Calu3 (cell line): ENCODE data around the gene SELENOM. TPM values are rescaled to one million over a fixed set of nuclear protein-coding genes. Genes with fewer than 3 reads are reported as not detected.

Experiments used
- BruUV-seq: library from RNA; stranded (reverse); fragments of 400-500 nt; replicated peaks from 2 replicates; lab custom pipeline; 2021; lab: Mats Ljungman, UMichigan
- CTCF ChIA-PET: fragments of 300-600 bp; sonication (Branson Sonifier 250); formaldehyde crosslinking; loops from one replicate; lab custom pipeline; 2022; ENCODE audit warnings: antibody characterized with exemption; lab: Charles Lee
- DNase-seq: peaks from one replicate; pipeline ENCODE4 v3.0.0; 2022
- H3K27ac Mint-ChIP-seq: one replicate; pipeline ENCODE4 v1.8.0; 2022; ENCODE audit warnings: mixed read lengths; ENCODE audit not compliant: unreplicated experiment
- H3K27me3 Mint-ChIP-seq: one replicate; pipeline ENCODE4 v1.8.0; 2022; ENCODE audit warnings: mixed read lengths; ENCODE audit not compliant: unreplicated experiment
- H3K36me3 Mint-ChIP-seq: one replicate; pipeline ENCODE4 v1.8.0; 2022; ENCODE audit warnings: mild to moderate bottlenecking, moderate library complexity, mixed read lengths; ENCODE audit not compliant: insufficient read depth, unreplicated experiment
- H3K4me1 Mint-ChIP-seq: one replicate; pipeline ENCODE4 v1.8.0; 2022; ENCODE audit warnings: mild to moderate bottlenecking, low read depth, mixed read lengths; ENCODE audit not compliant: unreplicated experiment
- H3K4me3 Mint-ChIP-seq: one replicate; pipeline ENCODE4 v1.8.0; 2022; ENCODE audit warnings: mild to moderate bottlenecking, low read depth, moderate library complexity, mixed read lengths; ENCODE audit not compliant: unreplicated experiment
- H3K9me3 Mint-ChIP-seq: one replicate; pipeline ENCODE4 v1.8.0; 2022; ENCODE audit warnings: low read depth, mixed read lengths; ENCODE audit not compliant: unreplicated experiment
- CTCF ChIP-seq: fragments of 200-600 bp; IDR thresholded peaks from one replicate; pipeline ENCODE4 v1.8.0; 2022; ENCODE audit warnings: antibody characterized with exemption; ENCODE audit not compliant: unreplicated experiment
- intact Hi-C: fragments of 100-400 bp; cut with micrococcal nuclease; formaldehyde crosslinking; loops from one replicate; pipeline ENCODE4 v1.10.0; 2022; ENCODE audit not compliant: unreplicated experiment
- total RNA-seq: library from RNA; stranded (reverse); gene quantifications from 2 replicates; pipeline ENCODE4 v1.2.3, GENCODE V29; 2022

SELENOM gene
- total RNA-seq, 1 experiment from 2014 or later, result not detected

DNA sequence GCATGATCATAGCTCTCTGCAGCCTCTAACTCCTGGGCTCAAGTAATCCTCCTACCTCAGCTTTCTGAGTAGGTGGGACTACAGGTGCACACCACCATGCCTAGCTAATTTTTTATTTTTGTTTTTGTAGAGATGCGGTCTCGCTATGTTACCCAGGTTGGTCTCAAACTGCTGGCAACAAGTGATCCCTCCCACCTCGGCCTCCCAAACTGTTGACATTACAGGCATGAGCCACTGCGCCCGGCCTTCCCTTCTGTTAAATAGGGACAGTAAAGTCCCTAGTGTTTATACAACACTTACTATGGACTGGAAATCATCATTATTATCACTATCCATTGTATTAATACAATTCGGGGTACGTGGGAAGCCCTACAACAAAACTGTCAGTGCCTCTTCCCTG is 12.6 kb downstream of the SELENOM start:
- CTCF ChIA-PET, result interaction anchor here (1.4 to 1.8 kb wide), 2 partner anchors 8 to 13 kb away, joined by 5 to 8 read pairs; partner anchors contain the start of gene SELENOM

DNA sequence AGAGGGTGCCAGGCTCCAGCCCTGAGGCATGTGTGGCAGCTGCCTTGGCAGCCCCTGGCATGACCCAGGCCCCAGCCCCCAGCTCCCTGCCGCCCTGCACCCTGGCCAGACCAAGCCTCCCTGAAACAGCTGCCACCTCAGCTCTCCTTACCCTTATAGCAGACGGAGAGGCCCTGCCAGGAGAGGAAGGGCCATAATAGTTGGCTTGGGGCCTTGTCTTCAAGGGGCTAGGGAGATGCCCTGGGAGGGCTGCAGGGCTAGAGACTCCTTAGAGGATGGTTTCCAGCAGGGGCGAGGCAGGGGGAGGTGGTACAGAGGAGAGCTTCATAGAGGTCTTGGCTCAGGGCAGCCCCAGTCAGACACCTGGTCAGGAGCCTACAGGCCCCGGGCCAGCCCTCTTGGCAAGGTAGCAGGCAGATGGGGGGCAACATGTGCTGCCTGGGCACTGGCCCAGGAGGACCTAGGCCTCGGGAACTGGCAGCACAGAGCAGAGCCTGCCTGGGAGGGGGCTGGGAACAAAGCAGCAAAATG is 13.3 kb downstream of the SELENOM start:
- Mint-ChIP-seq H3K27me3 (no peaks in the 10 kb centered on the region), H3K4me1 (no peaks in the 10 kb centered on the region), H3K9me3 (no peaks in the 10 kb centered on the region), H3K27ac (no peak overlapping the region), H3K4me3 (no peak overlapping the region), H3K36me3 (peaks cover 5% of the 10 kb centered on the region)
- no TSS peak for BruUV-seq
- TF ChIP-seq CTCF, result no peak
- CTCF ChIA-PET, result interaction anchor here (1.4 kb wide), 1 partner anchor 9 kb away, joined by 5 read pairs; no protein-coding TSS in a partner anchor
- DNase-seq, result no peak
- intact Hi-C loops, result no loop called here

More for the DNA sequence above, 12.6 kb downstream of the SELENOM start:
- DNase-seq, result no peak
- Mint-ChIP-seq H3K27ac (no peak overlapping the region), H3K4me1 (no peaks in the 10 kb centered on the region), H3K9me3 (no peaks in the 10 kb centered on the region), H3K36me3 (peaks cover 5% of the 10 kb centered on the region), H3K27me3 (no peaks in the 10 kb centered on the region), H3K4me3 (no peak overlapping the region)
- BruUV-seq, result no TSS peak
- intact Hi-C loops, result no loop called here
- no peak for TF ChIP-seq CTCF

GRCh38 chr22:31093086-31093850 is 14.1 kb downstream of the SELENOM start:
- Mint-ChIP-seq H3K4me1 (no peaks in the 10 kb centered on the region), H3K9me3 (no peaks in the 10 kb centered on the region), H3K36me3 (peaks cover under 1% of the 10 kb centered on the region), H3K27me3 (no peaks in the 10 kb centered on the region), H3K4me3 (no peak overlapping the region), H3K27ac (no peak overlapping the region)
- no TSS peak for BruUV-seq
- CTCF ChIA-PET, result interaction anchor here (0.8 to 1.4 kb wide), 2 partner anchors 10 to 14 kb away, joined by 3 to 5 read pairs; partner anchors contain the start of gene SELENOM
- no peak for DNase-seq
- intact Hi-C loops, result no loop called here
- TF ChIP-seq CTCF, result no peak

- CTCF ChIA-PET, result interaction anchor here (0.8 kb wide), 1 partner anchor 15 kb away, joined by 3 read pairs; the partner anchor contains the start of gene SELENOM
- Mint-ChIP-seq H3K4me1 (no peaks in the 10 kb centered on the region), H3K9me3 (no peaks in the 10 kb centered on the region), H3K27ac (no peak overlapping the region), H3K27me3 (no peaks in the 10 kb centered on the region), H3K36me3 (no peaks in the 10 kb centered on the region), H3K4me3 (no peak overlapping the region)
- intact Hi-C loops, result no loop called here
- DNase-seq, result no peak
- TF ChIP-seq CTCF, result no peak
- BruUV-seq, result no TSS peak
Observed at GRCh38 chr22:31092161-31092560, 15.2 kb downstream of the SELENOM start.
